HepG2 (cell line): Measurements from ENCODE around the gene PRR35. TPM values are rescaled to one million over a fixed set of nuclear protein-coding genes. Genes with fewer than 3 reads are reported as not detected.

Experiments
- AGO1 ChIP-seq: fragments of 200-400 bp; formaldehyde crosslinking; IDR thresholded peaks from 2 replicates; pipeline ENCODE4 v1.6.1; 2017; ENCODE audit warnings: mild to moderate bottlenecking, low read depth, low read length, moderate library complexity; ENCODE audit not compliant: poor library complexity, severe bottlenecking
- CCDC6 ChIP-seq: sonication (generic); formaldehyde crosslinking; IDR thresholded peaks from 2 replicates; pipeline ENCODE4 v1.8.1; 2022; ENCODE audit warnings: mild to moderate bottlenecking, missing genetic modification reagents, moderate library complexity
- DR1 ChIP-seq: sonication (generic); formaldehyde crosslinking; IDR thresholded peaks from 2 replicates; pipeline ENCODE4 v1.8.0; 2021; ENCODE audit warnings: mild to moderate bottlenecking, missing genetic modification reagents, inconsistent platforms
- MTF2 ChIP-seq: sonication (generic); formaldehyde crosslinking; IDR thresholded peaks from 2 replicates; pipeline ENCODE4 v1.5.0; 2020; ENCODE audit warnings: missing genetic modification reagents, borderline replicate concordance
- RARG ChIP-seq: sonication (generic); formaldehyde crosslinking; IDR thresholded peaks from 2 replicates; pipeline ENCODE4 v1.4.0; 2020; ENCODE audit warnings: low read depth, mild to moderate bottlenecking, missing genetic modification reagents
- ZNF251 ChIP-seq: sonication (generic); formaldehyde crosslinking; IDR thresholded peaks from 2 replicates; pipeline ENCODE4 v1.9.0; 2021; ENCODE audit warnings: mild to moderate bottlenecking, missing genetic modification reagents
- ZNF318 ChIP-seq: sonication (generic); formaldehyde crosslinking; IDR thresholded peaks from 2 replicates; pipeline ENCODE4 v1.4.0; 2020; ENCODE audit warnings: mild to moderate bottlenecking, missing genetic modification reagents
- ZNF567 ChIP-seq: sonication (generic); formaldehyde crosslinking; IDR thresholded peaks from 2 replicates; pipeline ENCODE4 v1.8.1; 2023; ENCODE audit warnings: mild to moderate bottlenecking, missing genetic modification reagents, borderline replicate concordance
- ZNF788 ChIP-seq: sonication (generic); formaldehyde crosslinking; IDR thresholded peaks from 2 replicates; pipeline ENCODE4 v1.5.0; 2020; ENCODE audit warnings: mild to moderate bottlenecking, missing genetic modification reagents, borderline replicate concordance
- ZSCAN31 ChIP-seq: sonication (generic); formaldehyde crosslinking; IDR thresholded peaks from 2 replicates; pipeline ENCODE4 v1.5.0; 2020; ENCODE audit warnings: low read depth, mild to moderate bottlenecking, missing genetic modification reagents
- polyA plus RNA-seq, 8 experiments: library from polyadenylated mRNA; depleted of rRNA in 3 of 8; stranded (reverse) in 7 of 8; unstranded in 1 of 8; fragments of >200 nt; fragmentation: Illumina TruSeq in 4 of 8; extraction: Trizol in 4 of 8; gene quantifications; 2 replicates each; pipeline versions ENCODE4 v1.2.1 to v1.2.3, GENCODE V29; 2011 to 2016; ENCODE audit warnings: low read depth in 4 of 8, missing spikeins in 1 of 8, mixed read lengths in 1 of 8; ENCODE audit not compliant: insufficient read depth in 1 of 8
- total RNA-seq, 5 experiments: library from RNA; depleted of rRNA; stranded (reverse); fragments of >200 nt; fragmentation: Illumina TruSeq; extraction: Trizol; gene quantifications; 2 replicates each; pipeline ENCODE4 v1.2.3, GENCODE V29; 2016; ENCODE audit warnings: low read depth in 1 of 5
- TF ChIP-seq, protein P1 (sequence below): sonication (generic); formaldehyde crosslinking; IDR thresholded peaks from 2 replicates; pipeline ENCODE4 v1.4.0; 2020; ENCODE audit warnings: mild to moderate bottlenecking, missing genetic modification reagents, borderline replicate concordance
- TF ChIP-seq, protein P2 (sequence below): sonication (generic); formaldehyde crosslinking; IDR thresholded peaks from 2 replicates; pipeline ENCODE4 v1.5.1; 2020; ENCODE audit warnings: missing genetic modification reagents, mild to moderate bottlenecking, borderline replicate concordance
- TF ChIP-seq, protein P3 (sequence below): sonication (generic); formaldehyde crosslinking; IDR thresholded peaks from 2 replicates; pipeline ENCODE4 v1.5.1; 2020; ENCODE audit warnings: missing genetic modification reagents, mild to moderate bottlenecking, borderline replicate concordance

PRR35 gene
- total and polyA plus RNA-seq, 2 of the 13 experiments (the other 11 are each of a cell fraction or from before 2014, with no cell fraction given) = 0.07 to 0.16 TPM

DNA sequence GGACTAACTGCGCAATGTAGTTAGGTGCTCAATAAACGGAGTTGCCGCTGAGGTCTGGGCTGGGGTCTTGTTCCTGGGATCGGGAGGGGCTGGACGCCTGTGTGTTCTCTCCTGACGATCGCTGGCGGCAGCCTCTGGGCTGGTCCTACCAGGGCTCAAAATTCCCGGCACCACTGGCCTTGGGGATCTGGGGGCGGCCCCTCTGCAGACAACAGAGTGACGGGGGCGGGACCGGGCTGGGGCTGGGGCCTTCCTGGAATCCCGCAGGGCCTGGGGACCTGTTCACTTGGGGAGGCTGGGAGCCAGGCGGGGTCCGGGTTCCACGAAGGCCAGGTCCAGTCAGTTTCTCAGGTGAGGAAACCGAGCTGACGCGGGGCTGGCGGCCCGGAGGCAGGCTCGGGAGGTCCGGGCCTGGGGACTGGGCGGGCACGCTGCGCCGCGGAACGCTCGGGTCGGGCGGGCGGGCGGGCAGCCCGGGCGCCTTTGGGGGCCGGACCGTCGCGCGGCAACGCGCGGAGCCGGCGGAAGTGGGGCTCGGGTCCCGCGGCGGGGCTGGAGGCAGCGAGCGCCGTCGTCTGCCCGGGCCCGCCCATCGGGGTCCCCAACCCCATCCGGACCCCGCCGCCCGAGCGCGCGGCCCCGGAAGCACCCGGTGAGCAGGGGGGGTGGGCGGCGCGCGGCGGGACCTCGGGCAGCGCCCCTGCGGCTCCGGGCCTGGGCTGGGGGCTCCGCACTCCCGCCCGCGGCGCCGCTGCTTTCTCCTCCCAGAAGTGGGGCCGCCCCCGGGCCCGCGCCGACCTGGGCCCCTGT, 9.5 kb downstream of the PRR35 start, which contains the start of gene PIGQ (continued):
- TF ChIP-seq, protein P1, sequence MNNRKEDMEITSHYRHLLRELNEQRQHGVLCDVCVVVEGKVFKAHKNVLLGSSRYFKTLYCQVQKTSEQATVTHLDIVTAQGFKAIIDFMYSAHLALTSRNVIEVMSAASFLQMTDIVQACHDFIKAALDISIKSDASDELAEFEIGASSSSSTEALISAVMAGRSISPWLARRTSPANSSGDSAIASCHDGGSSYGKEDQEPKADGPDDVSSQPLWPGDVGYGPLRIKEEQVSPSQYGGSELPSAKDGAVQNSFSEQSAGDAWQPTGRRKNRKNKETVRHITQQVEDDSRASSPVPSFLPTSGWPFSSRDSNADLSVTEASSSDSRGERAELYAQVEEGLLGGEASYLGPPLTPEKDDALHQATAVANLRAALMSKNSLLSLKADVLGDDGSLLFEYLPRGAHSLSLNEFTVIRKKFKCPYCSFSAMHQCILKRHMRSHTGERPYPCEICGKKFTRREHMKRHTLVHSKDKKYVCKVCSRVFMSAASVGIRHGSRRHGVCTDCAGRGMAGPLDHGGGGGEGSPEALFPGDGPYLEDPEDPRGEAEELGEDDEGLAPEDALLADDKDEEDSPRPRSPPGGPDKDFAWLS (CRISPR knock-in tag) = no peak
- TF ChIP-seq ZNF251 (CRISPR knock-in tag) (no peak), ZNF788 (CRISPR knock-in tag) (no peak), RARG (CRISPR knock-in tag) (no peak), ZNF567 (CRISPR knock-in tag) (no peak), ZNF318 (CRISPR knock-in tag) (no peak), ZSCAN31 (CRISPR knock-in tag) (no peak), CCDC6 (CRISPR knock-in tag) (no peak), MTF2 (CRISPR knock-in tag) (no peak), DR1 (no peak), AGO1 (no peak)
- TF ChIP-seq, protein P2, sequence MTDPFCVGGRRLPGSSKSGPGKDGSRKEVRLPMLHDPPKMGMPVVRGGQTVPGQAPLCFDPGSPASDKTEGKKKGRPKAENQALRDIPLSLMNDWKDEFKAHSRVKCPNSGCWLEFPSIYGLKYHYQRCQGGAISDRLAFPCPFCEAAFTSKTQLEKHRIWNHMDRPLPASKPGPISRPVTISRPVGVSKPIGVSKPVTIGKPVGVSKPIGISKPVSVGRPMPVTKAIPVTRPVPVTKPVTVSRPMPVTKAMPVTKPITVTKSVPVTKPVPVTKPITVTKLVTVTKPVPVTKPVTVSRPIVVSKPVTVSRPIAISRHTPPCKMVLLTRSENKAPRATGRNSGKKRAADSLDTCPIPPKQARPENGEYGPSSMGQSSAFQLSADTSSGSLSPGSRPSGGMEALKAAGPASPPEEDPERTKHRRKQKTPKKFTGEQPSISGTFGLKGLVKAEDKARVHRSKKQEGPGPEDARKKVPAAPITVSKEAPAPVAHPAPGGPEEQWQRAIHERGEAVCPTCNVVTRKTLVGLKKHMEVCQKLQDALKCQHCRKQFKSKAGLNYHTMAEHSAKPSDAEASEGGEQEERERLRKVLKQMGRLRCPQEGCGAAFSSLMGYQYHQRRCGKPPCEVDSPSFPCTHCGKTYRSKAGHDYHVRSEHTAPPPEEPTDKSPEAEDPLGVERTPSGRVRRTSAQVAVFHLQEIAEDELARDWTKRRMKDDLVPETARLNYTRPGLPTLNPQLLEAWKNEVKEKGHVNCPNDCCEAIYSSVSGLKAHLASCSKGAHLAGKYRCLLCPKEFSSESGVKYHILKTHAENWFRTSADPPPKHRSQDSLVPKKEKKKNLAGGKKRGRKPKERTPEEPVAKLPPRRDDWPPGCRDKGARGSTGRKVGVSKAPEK (CRISPR knock-in tag) = no peak
- TF ChIP-seq, protein P3, sequence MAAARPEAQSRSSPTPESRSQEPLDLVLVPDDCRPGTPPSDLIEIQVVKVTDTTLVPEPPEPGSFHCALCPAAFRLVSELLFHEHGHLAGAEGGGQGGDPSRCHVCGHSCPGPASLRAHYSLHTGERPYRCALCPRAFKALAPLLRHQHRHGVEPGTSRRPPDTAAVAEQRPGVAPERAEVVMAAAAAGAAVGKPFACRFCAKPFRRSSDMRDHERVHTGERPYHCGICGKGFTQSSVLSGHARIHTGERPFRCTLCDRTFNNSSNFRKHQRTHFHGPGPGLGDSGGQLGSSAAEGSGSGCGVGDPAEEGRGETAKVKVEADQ = no peak
